Measurements from ENCODE around the gene GMEB2.
"Not testable (repeated sequence)": the region's sequence is repeated elsewhere in the genome, so short reads cannot be mapped to it uniquely, and the experiment has no call there.

GMEB2 gene

DNA sequence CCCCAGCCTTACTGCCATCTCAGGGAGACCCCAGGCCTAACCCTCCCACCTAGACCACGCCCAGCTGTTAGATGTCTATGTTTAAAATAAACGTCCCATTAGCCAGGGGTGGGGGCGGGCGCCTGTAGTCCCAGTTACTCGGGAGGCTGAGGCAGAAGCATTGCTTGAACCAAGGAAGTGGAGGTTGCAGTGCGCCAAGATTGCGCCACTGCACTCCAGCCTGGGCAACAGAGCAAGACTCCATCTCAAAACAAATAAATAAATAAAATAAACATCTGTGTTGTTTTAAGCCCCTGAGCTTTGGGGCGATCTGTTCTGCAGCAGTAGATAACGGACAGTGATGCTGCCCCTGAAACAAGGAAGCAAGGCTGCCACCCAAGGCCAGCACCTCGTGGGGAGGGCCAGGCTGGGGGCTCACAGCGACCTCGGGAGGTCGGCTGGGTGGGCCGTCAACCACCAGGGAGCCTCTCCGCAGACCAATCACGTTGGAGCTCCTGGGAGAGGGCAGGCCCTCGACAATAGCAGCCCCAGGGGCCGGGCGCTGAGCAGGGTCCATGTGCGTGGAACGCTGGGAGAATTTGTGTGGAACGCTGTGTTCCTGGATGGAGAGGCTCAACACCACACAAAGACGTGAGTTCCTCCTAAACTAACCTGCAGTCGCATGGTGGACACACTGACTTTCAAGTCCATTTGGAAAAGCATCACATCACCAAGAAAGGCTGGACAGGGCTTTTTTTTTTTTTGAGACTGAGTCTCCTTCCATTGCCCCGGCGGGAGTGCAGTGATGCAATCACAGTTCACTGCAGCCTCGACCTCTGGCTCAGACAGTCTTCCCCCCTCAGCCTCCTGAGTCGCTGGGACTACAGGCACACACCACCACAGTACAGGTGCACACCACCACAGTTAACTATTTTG, 51.8 kb downstream of the GMEB2 start:
- TF ChIP-seq FOXM1 (IDR thresholded peaks at IDR 0.05; ENCODE audit: borderline replicate concordance) (no peak), ZNF384 (IDR thresholded peaks at IDR 0.05) (peak; percentile 92), SP1 (IDR thresholded peaks at IDR 0.05) (no peak), HDGF (IDR thresholded peaks at IDR 0.05; ENCODE audit: borderline replicate concordance) (no peak)
- ChIA-PET CTCF (interaction anchor here (0.6 kb wide), 1 partner anchor 702 kb away, joined by 4 read pairs; no protein-coding TSS in a partner anchor), POLR2A (interaction anchor here (0.6 to 2.0 kb wide), 11 partner anchors 13 to 83 kb away, joined by 3 to 10 read pairs (median 5); partner anchors contain the start of genes GMEB2 and RTEL1)
- DNase-seq (ENCODE audit: extremely low spot score), result no peak

DNA sequence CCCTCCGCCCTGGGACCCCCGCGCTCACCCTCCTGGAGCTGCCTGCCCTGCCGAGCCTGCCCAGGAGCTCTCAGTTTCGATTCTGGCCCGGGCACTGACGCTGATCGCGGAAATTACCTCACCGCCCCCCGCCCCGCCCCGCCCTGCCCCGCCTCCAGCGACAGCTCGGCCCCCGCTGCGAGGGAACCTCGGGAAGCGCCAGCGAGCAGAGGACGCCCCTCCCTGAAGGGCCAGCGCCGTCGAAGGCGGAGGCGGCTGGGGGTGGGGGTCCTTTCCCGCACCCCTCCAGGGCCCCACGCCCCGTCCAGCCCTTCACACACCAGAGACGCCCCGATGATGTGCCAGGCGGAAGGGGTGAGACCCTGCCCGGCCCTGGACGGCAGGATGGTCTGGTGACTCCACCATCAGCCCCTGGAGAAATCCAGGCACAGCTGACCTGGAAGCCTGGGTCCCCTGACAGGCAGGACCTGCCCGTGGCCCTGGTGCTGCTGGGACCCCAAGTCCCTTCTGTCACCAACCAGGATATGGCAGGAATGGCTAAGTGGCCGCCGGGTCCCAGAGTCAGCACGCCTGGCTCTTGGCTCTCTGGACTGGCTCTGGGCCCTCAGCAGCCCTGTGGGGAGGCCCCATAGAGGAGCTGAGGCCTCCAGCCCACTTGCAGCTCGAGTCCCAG, 52.6 kb downstream of the GMEB2 start, which contains the start of gene HELZ2:
Gene HELZ2, minus strand, starts transcription at position 84 of the 673 bp plus-strand sequence. CDS start 1,854 bp downstream, outside the sequence.
- TF ChIP-seq TARDBP (IDR thresholded peaks at IDR 0.05), result no peak
- DNase-seq (ENCODE audit: extremely low spot score), result peak; percentile 78
- CTCF ChIA-PET, result interaction anchor here (0.6 kb wide), 1 partner anchor 702 kb away, joined by 4 read pairs; no protein-coding TSS in a partner anchor
- POLR2A ChIA-PET, result interaction anchor here (0.6 to 2.0 kb wide), 14 partner anchors 9 to 134 kb away, joined by 3 to 10 read pairs (median 4); partner anchors contain the start of genes ARFRP1, GMEB2, RTEL1 and ZGPAT

DNA sequence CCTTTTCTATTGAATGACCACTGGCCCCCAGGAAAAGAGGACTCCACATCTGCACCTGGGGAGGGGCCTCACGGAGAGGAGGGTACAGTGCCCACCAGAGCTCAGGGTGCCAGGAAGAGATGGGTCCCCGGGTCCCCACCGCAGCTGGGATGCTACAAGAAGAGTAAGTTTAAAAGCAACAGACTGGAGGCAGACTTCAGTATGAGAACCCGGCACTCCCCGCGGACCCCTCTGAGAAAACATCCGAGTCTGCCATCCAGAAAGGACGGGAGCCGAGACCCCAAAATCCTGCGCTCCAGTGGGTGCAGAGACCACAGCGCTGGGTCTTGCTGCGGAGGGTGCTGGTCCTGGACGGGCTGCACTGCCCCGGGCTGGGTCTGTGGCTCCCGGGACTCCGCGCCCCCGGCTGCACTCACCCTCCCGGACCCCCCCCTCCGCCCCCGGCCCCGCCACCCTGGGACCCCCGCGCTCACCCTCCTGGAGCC, 53.2 kb downstream of the GMEB2 start:
- DNase-seq (ENCODE audit: extremely low spot score), result no peak
- ChIA-PET CTCF (no interaction called here), POLR2A (interaction anchor here (0.9 to 2.0 kb wide), 9 partner anchors 9 to 135 kb away, joined by 3 to 10 read pairs (median 5); partner anchors contain the start of genes ARFRP1, RTEL1 and ZGPAT)
- TF ChIP-seq NFRKB (IDR thresholded peaks at IDR 0.05), result no peak
- no peak for TF ChIP-seq FOXA1 (IDR thresholded peaks at IDR 0.05)
- no peak for TF ChIP-seq FOXM1 (IDR thresholded peaks at IDR 0.05; ENCODE audit: borderline replicate concordance)
- TF ChIP-seq ELF4 (IDR thresholded peaks at IDR 0.05), result no peak
- TF ChIP-seq ARNT (IDR thresholded peaks at IDR 0.05), result no peak
- TF ChIP-seq HDGF (IDR thresholded peaks at IDR 0.05; ENCODE audit: borderline replicate concordance), result no peak
- no peak for TF ChIP-seq SP1 (IDR thresholded peaks at IDR 0.05)
- TF ChIP-seq BHLHE40 (IDR thresholded peaks at IDR 0.05; ENCODE audit: borderline replicate concordance), result no peak
- TF ChIP-seq, protein P1, sequence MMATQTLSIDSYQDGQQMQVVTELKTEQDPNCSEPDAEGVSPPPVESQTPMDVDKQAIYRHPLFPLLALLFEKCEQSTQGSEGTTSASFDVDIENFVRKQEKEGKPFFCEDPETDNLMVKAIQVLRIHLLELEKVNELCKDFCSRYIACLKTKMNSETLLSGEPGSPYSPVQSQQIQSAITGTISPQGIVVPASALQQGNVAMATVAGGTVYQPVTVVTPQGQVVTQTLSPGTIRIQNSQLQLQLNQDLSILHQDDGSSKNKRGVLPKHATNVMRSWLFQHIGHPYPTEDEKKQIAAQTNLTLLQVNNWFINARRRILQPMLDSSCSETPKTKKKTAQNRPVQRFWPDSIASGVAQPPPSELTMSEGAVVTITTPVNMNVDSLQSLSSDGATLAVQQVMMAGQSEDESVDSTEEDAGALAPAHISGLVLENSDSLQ (IDR thresholded peaks at IDR 0.05), result no peak
- no peak for TF ChIP-seq L3MBTL2 (conservative IDR thresholded peaks at IDR 0.05)
- TF ChIP-seq TARDBP (IDR thresholded peaks at IDR 0.05), result no peak
- TF ChIP-seq SUZ12 (IDR thresholded peaks at IDR 0.05), result no peak
- no peak for TF ChIP-seq CTBP1 (IDR thresholded peaks at IDR 0.05; ENCODE audit: borderline replicate concordance)

DNA sequence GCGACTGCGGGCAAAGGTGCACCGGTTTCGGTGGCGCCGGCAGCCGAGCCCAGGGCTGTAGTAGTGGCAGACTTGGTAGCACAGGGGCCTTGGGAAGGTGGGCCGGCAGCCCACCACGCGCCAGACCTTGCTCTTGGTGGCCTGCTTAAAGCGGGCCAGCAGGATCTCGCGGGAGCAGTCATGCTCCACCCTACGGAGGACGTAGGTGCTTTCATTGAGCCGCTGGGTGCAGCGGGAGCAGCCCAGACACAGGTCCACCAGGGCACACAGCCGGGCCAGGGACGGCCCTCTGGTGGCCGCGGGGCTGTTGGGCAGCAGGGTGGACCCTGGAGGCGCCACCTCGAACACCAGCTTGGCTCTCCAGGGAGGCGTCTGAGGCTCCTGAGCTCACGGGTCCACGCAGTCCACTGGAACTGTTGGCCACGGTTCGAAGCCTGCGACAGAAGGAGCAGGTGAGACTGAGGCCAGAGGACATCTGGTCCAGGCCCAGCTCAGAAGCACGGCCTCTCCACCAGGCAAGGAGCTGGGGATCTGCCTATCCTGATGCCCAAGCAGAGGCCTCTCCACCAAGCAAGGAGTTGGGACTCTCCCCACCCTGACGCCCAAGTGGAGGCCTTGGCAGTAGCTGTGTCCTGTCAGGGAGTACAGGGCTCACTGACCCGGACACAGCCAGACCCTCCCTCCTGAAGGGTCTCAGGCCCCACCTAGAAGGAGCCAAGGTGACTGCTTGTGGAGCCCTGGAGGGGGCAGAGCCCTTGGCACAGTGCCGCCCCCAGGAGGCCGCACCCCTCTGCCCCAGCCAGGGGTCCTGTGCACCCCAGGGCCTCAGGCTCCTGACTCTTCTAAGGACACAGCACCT, 53.9 kb downstream of the GMEB2 start:
- ChIA-PET CTCF (no interaction called here), POLR2A (interaction anchor here (1.2 to 2.0 kb wide), 4 partner anchors 23 to 135 kb away, joined by 3 to 8 read pairs (median 4); partner anchors contain the start of genes ARFRP1 and ZGPAT)
- no peak for TF ChIP-seq L3MBTL2 (conservative IDR thresholded peaks at IDR 0.05)
- TF ChIP-seq NFRKB (IDR thresholded peaks at IDR 0.05), result no peak
- TF ChIP-seq FOXM1 (IDR thresholded peaks at IDR 0.05; ENCODE audit: borderline replicate concordance), result no peak
- TF ChIP-seq SP1 (IDR thresholded peaks at IDR 0.05), result no peak
- no peak for TF ChIP-seq ELF4 (IDR thresholded peaks at IDR 0.05)
- TF ChIP-seq ARNT (IDR thresholded peaks at IDR 0.05), result no peak
- TF ChIP-seq ZNF384 (IDR thresholded peaks at IDR 0.05), result no peak
- no peak for TF ChIP-seq LEF1 (IDR thresholded peaks at IDR 0.05; ENCODE audit: borderline replicate concordance)
- no peak for TF ChIP-seq FOXK2 (IDR thresholded peaks at IDR 0.05)
- TF ChIP-seq HDGF (IDR thresholded peaks at IDR 0.05; ENCODE audit: borderline replicate concordance), result no peak
- no peak for TF ChIP-seq CTBP1 (IDR thresholded peaks at IDR 0.05; ENCODE audit: borderline replicate concordance)
- no peak for TF ChIP-seq BHLHE40 (IDR thresholded peaks at IDR 0.05; ENCODE audit: borderline replicate concordance)
- TF ChIP-seq TARDBP (IDR thresholded peaks at IDR 0.05), result no peak
- no peak for TF ChIP-seq SUZ12 (IDR thresholded peaks at IDR 0.05)
- TF ChIP-seq, protein P1 (IDR thresholded peaks at IDR 0.05), result no peak
- TF ChIP-seq FOXA1 (IDR thresholded peaks at IDR 0.05), result no peak
- DNase-seq (ENCODE audit: extremely low spot score), result peak; percentile 31

DNA sequence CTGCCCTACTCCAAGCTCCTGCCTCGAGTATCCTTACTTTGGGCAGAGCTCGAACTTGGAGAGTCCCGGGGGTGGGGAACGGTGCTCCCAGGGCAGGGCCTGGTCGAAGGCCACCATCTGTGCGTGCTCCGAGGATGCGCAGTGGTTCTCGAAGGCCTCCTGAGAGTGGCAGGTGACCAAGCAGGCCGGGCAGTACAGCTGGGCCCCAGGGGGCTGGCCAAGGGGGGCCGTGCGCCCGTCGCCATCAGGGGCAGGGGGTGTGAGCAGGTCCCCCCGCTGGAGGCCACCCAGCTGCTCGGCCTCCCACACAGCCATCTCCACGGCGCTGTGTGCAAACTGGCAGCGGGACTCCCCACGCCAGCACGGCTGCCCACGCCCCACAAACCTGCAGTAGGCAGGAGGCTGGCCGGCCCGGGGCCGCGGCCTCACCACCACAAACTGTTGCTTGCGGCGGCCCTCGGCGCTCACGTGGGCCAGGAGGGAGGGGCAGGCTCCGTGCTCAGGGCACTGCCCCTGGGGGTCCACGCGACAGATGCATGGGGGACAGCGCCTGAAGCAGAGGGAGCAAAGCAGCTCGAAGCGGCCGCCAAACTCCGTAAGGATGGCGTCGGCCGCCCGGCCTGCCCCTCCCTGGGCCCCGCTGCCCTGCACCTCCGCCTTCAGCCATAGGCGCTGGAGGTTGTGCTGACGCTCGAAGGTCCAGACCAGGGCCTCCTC, 54.7 kb downstream of the GMEB2 start:
- CTCF ChIA-PET, result no interaction called here
- POLR2A ChIA-PET, result interaction anchor here (0.8 to 1.0 kb wide), 2 partner anchors 44 to 51 kb away, joined by 3 read pairs; no protein-coding TSS in a partner anchor

DNA sequence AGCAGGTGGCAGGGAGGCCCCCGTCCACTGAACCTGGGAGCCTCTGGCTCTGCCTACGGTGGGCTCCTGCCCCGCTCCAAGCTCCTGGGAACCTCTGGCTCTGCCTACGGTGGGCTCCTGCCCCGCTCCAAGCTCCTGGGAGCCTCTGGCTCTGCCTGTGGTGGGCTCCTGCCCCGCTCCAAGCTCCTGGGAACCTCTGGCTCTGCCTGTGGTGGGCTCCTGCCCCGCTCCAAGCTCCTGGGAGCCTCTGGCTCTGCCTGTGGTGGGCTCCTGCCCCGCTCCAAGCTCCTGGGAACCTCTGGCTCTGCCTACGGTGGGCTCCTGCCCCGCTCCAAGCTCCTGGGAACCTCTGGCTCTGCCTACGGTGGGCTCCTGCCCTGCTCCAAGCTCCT, 55.8 kb downstream of the GMEB2 start:
- CTCF ChIA-PET; POLR2A ChIA-PET; DNase-seq (ENCODE audit: extremely low spot score): not testable (repeated sequence)

More for the DNA sequence above, 54.7 kb downstream of the GMEB2 start:
- DNase-seq (ENCODE audit: extremely low spot score), result no peak
- TF ChIP-seq SP1 (IDR thresholded peaks at IDR 0.05), result no peak
- TF ChIP-seq CTBP1 (IDR thresholded peaks at IDR 0.05; ENCODE audit: borderline replicate concordance), result no peak
- TF ChIP-seq SUZ12 (IDR thresholded peaks at IDR 0.05), result no peak
- no peak for TF ChIP-seq NFRKB (IDR thresholded peaks at IDR 0.05)
